Activated effector memory CD4-positive, alpha-beta T cell treated with Interleukin-2 at 50 U/mL for 16 hours (primary cell): Measurements from ENCODE around the gene LHX2.

Source experiments
- DNase-seq: peaks from one replicate; pipeline ENCODE4 v3.0.0-alpha.2; 2020

Gene LHX2

DNA sequence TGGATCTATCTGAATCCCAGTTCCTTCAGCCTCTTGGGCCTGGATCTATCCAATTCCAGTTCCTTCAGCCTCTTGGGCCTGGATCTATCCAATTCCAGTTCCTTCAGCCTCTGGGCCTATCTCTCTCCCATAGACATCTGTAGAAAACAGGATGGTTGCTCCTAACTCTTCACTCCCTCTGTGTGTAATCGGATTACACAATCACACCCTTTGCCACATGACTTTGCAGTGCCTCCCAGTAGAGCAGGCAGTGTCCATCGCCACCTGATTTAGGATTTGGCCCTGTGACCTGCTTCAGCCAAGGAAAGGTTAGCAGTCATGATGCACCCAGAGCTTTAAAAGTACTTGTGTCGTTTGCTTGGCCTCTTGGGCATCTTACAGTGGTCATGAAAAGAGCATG is 56.7 kb downstream of the LHX2 start:
- no peak for DNase-seq

DNA sequence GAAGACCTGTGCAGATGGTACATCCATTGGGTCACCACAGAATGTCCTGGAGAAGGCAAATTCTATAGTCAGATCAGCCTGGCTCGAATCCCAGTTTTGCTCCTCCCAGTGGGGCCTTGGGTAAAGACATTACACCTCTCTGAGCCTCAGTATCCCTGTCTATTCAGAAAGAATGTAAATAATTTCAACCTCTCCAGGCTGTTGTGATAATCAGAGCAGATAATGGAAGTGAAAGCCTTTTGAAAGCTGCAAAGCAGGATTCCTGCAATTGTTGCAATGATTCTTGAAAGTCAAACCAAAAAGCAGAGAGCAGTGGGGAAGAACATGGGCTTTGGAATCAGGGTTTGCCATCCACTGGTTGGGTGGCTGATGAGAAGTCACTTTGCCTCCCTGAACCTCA is 63.2 kb downstream of the LHX2 start:
- DNase-seq, result no peak

DNA sequence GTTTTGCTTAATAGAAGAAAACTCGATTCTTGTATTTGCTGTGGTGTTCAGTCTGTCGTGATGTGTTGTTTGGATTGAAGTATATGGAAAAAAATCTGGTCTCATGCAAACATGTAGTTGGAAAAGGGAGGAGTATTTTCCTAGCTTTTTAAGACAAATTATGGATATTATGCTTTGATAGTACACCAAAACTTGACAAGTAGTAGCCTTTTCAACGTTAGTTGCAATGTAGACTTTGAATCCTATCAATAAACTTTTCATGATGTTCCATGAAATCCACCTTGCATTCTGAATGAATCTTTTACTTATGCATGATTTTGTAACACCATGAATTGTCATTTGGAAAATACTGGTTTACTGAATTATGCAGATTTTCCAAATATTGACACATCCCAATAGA is 64.2 kb downstream of the LHX2 start:
- no peak for DNase-seq

DNA sequence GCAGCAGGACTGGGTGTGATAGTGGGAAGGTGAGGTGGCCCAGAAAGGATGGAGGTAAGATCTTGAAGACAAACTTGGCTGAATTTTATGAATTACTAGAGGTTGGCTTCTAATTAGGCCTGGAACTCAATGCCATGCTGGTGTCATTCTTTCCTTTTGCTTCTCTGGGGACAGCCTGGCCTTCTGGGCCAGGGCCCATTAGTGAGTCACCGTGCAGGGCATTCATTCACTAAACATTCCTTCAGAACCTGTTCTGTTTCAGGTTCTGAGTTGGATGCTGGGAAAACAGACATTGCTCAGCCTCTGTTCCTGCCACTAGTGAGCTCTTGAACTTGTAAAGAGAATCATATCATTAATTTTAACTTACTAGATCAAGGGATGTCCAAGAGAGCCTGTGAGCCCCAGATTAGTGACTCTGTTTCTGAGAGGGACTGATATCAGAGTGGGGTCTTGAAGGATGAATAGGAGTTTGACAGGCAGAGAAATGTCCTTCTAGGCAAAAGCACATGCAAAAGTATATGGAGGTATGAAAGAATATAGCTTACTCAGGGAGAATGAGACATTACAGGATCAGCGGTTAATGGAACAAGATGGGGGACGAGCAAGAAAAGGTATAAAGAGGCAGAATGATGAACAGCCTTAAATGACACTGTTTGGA is 66.5 kb downstream of the LHX2 start:
- no peak for DNase-seq

DNA sequence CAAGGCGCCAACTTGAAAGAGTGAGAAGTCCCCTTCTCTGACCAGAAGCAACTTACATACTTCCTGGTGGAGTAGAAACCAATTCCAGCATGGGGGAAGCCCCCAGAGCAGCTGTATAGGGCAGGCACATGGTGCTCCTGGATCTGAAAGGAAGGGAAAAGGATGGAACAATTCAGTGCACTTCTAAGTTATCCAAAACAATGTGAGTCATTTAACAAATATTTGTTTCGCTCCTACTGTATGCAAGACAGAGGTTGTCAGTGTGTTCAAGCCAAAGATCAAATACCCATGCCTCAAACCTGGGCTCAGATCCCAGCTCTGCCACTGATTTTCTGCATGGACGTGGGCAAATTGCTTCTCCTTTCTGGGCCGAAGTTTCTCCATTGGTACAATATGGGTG is 67.1 kb downstream of the LHX2 start:
- DNase-seq, result no peak

DNA sequence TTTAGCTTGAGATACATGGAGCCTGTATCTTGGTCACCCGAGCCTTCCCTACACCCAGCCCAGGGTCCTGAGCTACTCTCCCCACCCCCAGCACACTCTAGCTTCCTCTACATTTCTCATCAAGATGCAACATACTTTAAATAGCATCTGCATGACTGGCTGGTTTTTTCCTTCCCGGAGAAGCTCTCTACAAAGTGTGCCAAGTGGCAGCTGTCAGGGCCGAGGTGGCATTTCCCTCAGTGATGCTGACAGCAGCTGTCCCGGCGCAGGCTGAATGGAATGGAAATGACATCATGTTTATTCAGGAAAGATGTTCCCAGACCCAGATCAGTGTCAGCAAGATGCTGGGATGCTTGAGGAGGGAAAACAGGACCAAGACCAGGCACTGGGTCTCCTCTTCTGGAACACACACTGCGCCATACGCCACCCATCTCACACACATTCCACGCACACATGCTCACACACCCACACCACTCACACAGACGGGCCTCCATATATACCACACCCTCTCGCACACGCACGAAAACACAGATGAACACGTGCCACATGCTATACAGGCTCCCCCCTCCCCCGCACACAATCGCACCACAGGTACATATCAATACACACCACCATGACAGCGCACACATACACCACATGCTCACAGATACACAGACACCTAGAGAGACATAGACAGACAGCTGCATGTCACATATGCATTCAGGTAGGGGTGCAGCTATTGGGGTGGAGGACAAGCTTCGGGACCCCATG is 67.8 kb downstream of the LHX2 start:
- no peak for DNase-seq

DNA sequence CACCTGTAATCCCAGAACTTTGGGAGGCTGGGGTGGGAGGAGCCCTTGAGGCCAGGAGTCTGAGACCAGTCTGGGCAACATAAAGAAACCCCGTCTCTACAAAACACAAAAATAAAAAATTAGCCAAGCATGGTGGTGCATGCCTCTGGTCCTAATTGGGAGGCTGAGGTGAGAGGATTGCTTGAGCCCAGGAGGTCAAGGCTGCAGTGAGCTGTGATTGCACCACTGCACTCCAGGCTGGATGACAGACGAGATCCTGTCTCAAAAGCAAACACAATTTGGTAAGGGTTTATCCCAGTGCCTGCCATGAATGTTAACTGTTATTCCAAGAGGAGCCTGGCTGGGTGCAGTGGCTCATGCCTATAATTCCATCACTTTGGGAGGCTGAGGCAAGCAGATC is 71.1 kb downstream of the LHX2 start:
- DNase-seq, result no peak
